Smooth muscle cell of the brain vasculature (primary cell): ENCODE measurements around the gene DDX54.
"Not testable (repeated sequence)": the region's sequence is repeated elsewhere in the genome, so short reads cannot be mapped to it uniquely, and the experiment has no call there.

ENCODE experiments used
- DNase-seq: peaks from one replicate; pipeline ENCODE4 v3.0.0-alpha.2; 2012; ENCODE audit warnings: low read depth, low spot score

DDX54 gene

GRCh38 chr12:113142173-113142885 lies 42.9 kb downstream of the DDX54 start:
- no peak for DNase-seq

DNA sequence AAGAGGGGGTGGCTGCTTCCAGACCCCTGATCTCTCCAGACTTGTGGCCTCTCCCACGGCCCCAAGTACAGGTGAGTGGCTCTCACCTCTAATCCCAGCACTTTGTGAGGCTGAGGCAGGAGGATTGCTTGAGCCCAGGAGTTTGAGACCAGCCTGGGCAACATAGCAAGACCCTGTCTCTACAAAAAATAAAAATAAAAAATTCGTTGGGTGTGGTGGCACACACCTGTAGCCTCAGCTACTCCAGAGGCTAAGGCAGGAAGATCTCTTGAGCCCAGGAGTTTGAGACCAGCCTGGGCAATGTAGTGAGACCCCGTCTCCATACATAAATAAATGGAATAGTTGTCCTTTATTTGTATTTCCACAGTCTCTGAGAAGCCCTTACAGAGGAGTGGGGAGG lies 43.6 kb downstream of the DDX54 start:
- not testable (repeated sequence) for DNase-seq

DNA sequence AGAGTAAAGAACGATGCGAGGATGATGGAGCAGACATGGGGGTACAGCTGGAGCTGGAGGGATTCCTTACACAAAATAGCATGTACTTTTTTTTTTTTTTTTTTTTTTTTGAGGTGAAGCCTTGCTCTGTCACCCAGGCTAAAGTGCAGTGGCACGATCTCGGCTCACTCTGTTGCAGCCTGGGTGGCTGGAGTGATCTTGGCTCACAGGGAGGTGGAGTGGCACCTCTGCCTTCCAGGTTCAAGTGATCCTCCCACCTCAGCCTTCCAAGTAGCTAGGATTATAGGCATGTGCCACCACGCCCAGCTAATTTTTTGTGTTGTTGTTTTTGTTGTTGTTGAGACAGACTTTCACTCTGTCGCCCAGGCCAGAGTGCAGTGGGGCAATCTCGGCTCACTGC lies 44.6 kb downstream of the DDX54 start:
- no peak for DNase-seq

GRCh38 chr12:113138826-113139225 lies 46.5 kb downstream of the DDX54 start:
- no peak for DNase-seq

GRCh38 chr12:113137861-113138783 lies 47.2 kb downstream of the DDX54 start:
- DNase-seq: no peak

GRCh38 chr12:113136990-113137511 lies 48.2 kb downstream of the DDX54 start:
- DNase-seq: no peak

DNA sequence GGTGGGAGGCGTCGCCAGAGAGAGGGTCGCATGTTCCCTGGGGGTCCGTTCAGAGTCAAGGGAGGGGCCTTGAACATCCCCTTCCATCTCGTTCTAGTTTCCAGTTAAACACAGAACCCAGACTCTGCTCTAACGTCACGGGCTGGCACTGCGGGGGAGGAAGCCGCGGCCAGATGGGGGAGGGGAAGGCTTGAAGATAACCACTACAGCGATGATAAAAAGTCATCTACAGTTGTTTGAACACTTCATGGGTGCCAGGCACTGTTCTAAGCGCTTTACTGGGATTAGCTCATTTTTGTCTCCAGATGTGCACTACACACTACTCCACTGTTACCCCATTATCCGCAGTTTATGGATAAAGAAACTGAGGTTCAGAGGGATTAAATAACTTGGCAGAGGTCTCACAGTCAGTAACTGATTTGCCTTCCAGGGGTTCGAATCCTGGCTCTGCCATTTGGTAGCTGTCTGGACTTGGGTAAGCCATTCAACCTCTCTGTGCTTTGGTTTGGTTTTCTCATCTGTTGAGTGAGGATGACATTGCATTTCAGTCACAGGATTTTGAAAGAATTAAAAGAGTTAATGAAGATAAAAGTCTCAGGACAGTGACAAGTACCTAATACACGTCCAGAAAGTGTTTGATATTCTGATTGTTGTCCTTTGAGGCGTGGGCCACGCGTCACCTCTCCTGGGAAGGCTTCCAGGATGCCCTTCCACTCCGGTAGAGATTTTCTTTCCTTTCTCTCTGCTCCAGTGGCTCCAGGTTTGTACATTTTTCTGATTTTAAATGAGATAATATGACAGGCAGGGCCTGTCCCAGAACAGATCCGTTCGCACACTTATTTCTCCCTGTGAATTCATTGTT lies 48.9 kb downstream of the DDX54 start:
- no peak for DNase-seq

DNA sequence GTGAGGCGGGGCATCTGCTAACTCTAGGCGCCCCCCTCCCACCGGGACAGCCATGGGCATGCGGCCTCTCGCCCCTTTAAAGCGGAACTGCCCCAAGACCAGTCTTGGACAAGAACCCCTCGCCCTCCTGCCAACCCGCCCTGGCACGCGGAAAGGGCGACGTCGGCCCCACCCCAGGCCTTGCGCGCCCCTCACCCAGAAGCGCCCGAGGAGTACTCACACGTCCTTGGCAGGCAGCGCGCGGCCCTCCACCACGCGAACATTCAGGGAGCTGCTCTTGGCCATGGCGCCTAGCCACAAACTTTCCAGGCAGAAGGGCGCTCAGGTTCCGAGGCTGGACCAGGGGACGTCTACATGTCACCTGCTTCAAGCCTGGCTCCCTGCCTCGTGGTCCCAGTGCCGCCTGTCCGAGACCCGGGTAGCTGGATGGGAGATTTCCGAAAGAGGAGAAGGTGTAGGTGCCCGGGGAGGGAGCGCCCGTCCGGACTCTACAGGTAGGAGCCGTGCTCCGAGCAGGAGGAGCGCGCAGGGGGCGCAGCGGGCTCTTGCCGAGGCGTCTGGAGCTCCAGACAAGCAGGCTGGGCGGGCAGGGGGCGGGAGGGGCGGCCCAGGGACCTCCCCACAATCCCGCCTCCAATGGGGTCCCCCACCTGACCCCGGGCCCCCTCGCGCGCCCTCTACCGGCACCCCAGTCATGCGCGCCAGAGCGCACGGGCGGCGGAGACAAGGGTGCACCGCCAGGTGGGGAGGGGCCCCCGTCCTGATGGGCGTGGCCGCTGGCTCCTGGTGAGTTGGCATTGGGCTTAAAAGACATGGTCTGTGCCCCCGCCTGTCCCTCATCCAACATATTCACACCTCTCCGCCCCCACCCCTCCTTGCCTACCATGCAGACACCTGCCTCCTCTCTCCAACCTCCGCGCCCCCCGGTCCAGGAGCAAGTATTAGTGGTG lies 49.8 kb downstream of the DDX54 start, which contains the start of gene RASAL1:
RASAL1 (minus strand) TSS at position 584 of the 950 bp plus-strand sequence; CDS start at position 285, 299 bp downstream.
- DNase-seq: no peak

DNA sequence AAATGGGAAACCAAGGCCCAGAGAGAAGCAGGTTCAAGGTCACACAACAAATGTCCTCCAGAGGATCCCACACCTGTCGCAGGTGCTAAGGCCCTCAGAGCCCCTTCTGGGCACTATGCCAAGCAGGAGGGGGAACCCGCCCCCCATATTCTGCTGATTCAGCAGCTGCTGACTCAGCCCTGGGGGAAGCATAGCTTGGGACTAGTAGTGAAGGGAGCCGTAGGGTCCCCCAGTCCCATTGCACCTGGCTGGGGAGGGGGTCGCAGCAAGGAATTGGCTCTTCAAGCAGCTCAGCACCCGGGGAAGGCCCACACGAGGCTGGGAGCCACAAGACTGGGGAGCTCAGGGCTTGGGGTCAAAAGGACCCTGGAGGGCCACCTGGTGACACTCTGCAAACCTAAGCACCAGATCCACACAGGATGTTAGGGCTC lies 50.7 kb downstream of the DDX54 start:
- no peak for DNase-seq

- DNase-seq: no peak
Observed at GRCh38 chr12:113134071-113134470, 51.2 kb downstream of the DDX54 start.

DNA sequence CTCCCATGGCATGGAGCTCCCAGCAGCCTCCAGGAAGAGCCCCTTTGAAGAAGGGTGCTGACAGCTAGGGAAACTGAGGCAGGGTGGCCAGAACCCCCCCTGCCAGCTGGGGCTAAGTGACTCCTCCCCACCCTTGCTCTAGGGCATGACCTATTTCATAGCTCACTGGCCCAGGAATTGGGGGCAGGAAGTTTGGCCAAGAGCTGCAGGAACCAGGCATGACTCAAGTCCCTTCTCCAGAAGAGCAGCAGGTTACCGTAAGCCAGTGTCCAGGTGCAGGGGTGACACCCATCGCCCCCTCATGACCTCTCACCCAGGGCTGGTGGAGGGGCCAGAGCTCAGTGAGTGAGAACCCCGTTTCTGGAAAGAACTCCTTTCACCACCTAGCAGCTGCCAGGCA lies 51.6 kb downstream of the DDX54 start:
- no peak for DNase-seq

GRCh38 chr12:113133036-113133435 lies 52.2 kb downstream of the DDX54 start:
- no peak for DNase-seq

- DNase-seq: no peak
Observed at GRCh38 chr12:113131556-113131955, 53.7 kb downstream of the DDX54 start.

DNA sequence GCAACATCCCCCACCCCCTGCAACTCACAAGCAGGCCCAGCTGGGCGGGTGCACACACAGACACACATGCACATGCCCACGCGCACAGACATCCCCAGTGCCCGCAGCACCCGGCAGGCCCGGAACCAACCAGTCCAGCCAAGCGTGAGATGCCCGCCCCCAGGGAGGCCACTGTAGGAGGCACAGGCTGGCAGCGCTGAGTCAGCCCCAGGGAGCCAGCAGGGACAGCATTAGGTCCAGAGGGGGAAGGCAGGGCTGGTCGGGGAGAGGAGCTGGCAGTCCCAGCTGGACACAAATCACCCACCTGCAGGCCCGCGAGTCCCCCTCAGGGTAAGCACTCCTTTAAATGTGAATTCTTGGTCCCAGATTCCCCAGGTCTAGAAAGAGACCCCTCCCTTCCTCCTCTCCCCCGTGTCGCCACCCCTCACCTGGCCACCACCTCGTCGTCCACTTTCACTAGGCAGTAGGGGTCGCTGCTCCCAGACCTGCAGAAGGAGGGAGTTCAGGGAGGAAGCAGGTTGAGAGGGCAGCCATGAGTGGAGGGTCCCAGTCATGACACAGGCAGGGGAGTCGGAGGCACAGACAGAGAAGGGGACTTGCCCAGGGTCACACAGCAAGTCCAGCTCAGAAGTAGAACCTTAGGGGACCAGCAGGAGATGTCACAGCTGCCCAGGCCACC lies 54.7 kb downstream of the DDX54 start:
- DNase-seq: no peak

DNA sequence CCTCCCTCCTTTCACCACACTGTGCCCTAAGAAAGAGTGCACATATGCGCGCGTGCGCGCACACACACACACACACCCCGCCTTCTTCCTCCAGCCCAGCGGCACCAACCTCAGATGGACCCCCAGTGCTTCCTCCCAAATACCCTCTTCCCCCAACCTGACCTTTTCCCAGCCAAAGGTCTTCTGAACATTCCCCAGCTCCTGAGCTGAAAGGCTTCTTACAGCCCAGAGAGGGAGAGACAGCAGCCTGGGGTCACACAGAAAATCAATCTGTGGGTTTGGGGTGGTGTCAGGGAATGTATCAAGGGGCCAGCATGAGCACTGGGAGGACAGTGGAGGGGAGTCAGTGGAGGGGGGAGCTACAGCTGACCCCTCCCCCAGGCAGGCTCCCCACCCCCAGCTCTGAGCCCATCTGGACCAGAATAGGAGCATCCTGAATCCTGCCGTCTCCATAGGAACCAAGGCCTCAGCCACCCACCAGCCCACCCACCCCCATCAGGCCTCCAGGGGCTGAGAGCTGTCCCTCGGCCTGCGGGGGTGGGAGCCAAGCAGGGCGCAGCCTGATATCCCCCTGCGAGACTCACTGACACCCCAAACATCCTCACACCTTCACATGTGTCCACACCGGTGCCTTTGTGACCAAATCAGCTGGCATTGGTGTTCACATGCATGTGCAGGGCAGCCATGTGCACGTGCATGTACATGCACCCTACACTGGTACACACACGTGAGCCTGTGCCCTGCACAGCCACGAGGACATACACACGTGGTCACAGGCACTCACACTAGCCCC lies 55.4 kb downstream of the DDX54 start:
- DNase-seq: no peak

DNA sequence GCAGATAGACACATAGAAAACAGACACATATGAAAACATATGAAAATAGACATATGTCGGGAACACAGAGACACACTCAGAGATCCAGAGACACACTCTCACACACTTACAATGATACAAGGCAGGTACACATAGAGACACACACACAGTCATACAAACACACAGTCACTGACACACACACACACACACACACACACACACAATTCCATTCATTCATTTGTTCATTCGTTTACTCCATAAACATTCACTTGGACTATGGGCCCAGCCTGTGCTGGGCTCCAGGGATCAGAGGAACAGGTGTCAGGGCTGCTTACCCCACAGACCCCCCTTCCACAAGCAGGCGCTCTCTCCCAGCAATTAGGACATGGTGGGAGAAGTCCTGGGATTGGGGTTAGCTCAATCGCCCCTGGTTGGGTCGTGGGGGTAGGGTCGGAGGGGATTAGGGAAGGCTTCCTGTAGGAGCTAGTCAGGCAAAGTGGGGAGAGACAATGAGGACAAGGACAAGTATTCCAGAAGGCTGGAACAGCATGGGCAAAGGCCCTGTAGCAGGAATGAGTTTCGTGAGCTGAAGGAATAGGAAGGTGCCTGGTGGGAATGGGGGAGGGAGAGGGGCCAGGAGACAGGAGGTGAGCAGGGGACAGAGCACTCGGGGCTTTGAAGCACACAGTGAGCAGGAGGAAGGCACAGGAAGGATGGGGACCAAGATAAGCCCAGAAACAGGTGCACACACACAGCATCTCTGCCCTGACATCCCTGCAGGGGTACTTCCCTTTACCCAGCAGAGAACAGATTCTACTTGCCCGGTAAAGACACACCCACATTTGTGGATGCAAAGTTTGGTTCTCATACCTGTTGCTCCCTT lies 56.2 kb downstream of the DDX54 start:
- DNase-seq: no peak

DNA sequence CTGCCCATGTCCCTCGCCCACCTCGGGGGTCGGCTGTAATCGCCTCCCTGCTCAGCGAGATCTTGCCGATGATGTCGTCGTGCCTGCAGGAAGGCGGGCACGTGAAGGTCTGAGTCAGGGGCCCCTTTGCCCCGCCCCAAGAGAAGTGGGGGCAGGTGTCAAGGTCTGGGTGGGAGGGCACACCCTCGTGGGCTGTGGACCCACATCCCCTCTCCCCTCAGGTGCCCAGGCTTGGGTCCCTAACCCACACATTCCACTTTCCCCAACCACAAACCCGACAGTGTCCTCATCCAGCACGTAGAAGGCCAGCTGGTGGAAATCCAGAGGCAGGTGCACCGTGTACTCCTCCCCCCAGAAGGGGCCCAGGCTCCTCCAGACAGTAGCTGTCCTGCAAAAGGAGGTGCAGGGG lies 57.5 kb downstream of the DDX54 start:
- no peak for DNase-seq
